Stimulated activated naive CD8-positive, alpha-beta T cell treated with anti-CD3 and anti-CD28 coated beads, Interleukin-15, Interleukin-2, amounts not matched to agents 100 ng/mL and 50 ng/mL, for 24 hours (primary cell): ENCODE data around the gene SPAG8.
A peak's percentile ranks its signal among the peaks of the same experiment; 100 is the strongest.

ENCODE experiments used
- H3K27ac Mint-ChIP-seq: one replicate; pipeline ENCODE4 v1.8.0; 2021; ENCODE audit warnings: mild to moderate bottlenecking, mixed read lengths
- H3K27me3 Mint-ChIP-seq: one replicate; pipeline ENCODE4 v1.8.0; 2021; ENCODE audit warnings: mixed read lengths
- H3K36me3 Mint-ChIP-seq: one replicate; pipeline ENCODE4 v1.8.0; 2021; ENCODE audit warnings: low read depth, mixed read lengths
- H3K4me1 Mint-ChIP-seq: one replicate; pipeline ENCODE4 v1.8.0; 2021; ENCODE audit warnings: low read depth, mixed read lengths
- H3K4me3 Mint-ChIP-seq: one replicate; pipeline ENCODE4 v1.8.0; 2021; ENCODE audit warnings: mild to moderate bottlenecking, mixed read lengths
- H3K9me3 Mint-ChIP-seq: one replicate; pipeline ENCODE4 v1.8.0; 2021; ENCODE audit warnings: mixed read lengths

The SPAG8 gene

GRCh38 chr9:35828716-35829083, 16.6 kb upstream of the SPAG8 start, which contains the start of gene FAM221B:
Gene FAM221B (minus strand): TSS chr9:35828732. CDS start chr9:35826161, 2,571 bp downstream.
- Mint-ChIP-seq H3K36me3 (no peaks in the 10 kb centered on the region), H3K4me1 (peaks cover 27% of the 10 kb centered on the region), H3K9me3 (no peaks in the 10 kb centered on the region), H3K27me3 (no peaks in the 10 kb centered on the region), H3K27ac (peak within 1 kb of the TSS; percentile 91), H3K4me3 (peak within 1 kb of the TSS; percentile 95)

DNA sequence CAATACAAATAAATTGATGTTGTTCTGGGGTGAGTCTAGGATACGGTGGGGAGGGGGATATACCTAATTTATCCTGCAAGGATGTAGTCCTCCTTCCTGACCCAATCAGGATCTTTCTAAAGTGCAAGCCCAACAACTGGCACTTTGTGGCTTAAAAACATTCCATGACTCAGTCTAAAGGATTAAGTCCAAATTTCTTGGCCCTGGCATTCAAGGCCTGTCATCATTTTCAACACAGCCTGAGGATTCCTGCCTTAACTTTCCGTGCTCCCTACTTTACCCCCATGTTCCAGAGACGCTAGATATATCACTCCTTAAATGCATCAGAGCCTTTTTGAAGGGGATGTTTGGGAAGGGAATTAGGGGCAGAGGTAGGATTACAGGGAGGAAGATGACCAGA, 15.4 kb upstream of the SPAG8 start:
- Mint-ChIP-seq H3K4me3 (no peak overlapping the region), H3K27me3 (no peaks in the 10 kb centered on the region), H3K36me3 (no peaks in the 10 kb centered on the region), H3K27ac (no peak overlapping the region), H3K9me3 (no peaks in the 10 kb centered on the region), H3K4me1 (peaks cover 23% of the 10 kb centered on the region)

DNA sequence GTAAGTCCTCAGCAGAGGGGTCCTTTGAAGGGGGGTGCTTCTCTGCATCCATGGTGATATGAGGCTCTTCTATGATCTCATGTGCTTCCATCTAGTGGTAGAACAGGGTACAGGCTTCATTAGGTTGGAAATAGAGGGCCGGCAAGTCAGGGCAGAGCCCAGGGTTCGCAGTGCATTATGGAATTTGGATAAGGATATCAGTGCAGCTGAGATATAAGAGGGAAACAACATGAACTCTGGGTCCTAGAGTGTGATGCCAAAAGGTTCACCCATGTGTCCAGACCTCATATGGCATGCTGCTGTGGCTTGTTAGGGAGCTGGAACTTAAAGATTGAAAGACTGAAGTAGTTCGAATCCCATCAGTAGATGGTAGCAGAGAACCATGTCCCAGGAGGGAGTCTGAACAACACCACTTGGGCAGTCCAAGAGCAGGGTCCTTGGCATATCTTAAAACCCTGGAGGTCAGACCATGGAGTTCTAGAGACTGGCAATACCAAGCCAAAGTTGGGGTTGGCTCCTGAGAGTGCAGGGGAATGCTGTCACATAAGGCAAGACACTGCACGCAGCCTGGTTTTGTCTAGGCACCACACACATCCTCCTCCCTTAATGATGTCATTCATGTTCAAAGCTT, 14.1 kb upstream of the SPAG8 start:
- Mint-ChIP-seq H3K4me1 (peaks cover 23% of the 10 kb centered on the region), H3K36me3 (no peaks in the 10 kb centered on the region), H3K27ac (no peak overlapping the region), H3K4me3 (no peak overlapping the region), H3K9me3 (no peaks in the 10 kb centered on the region), H3K27me3 (no peaks in the 10 kb centered on the region)

DNA sequence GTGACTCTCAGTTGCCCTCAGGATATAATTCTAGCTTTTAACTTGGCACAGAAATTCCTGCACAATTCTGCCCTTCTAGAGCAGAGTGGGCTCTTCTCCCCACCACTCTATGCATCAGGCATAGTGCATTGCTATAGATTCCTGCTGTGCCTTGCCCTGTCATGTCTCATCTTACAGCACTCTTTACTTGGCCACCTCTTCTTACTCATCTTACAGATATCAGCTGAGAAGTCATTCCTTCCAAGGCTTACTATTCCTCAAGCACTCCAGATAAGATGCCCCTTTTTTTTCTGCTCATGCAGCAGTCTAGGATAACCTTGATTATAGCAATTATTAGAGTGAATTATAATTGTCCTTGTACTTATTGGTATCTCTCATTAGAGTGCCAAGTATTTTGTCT, 10.9 kb upstream of the SPAG8 start:
- H3K9me3 Mint-ChIP-seq = no peaks in the 10 kb centered on the region
- H3K4me3 Mint-ChIP-seq = no peak overlapping the region
- H3K27ac Mint-ChIP-seq = no peak overlapping the region
- H3K27me3 Mint-ChIP-seq = no peaks in the 10 kb centered on the region
- H3K36me3 Mint-ChIP-seq = no peaks in the 10 kb centered on the region
- H3K4me1 Mint-ChIP-seq = peaks cover 4% of the 10 kb centered on the region

DNA sequence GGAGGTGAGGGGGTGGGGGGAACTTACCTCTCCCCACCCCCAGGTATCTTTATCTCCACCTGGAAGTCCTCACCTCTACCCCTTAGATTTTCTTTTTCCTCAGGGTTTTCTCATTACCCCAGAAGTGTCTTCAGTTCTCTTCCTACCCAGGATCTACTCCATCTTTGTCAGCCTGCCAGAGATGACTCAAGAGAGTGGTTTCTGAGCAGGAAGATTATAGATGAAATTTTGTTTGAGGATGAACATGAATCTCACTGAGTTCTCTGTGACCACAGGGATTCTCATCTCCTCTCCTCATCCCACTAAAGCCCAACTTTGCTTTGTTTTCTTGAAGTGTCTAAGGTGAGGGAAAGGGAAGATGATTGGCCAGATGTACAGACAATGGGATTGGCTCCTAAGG, 8.0 kb upstream of the SPAG8 start:
- Mint-ChIP-seq H3K4me1 (peaks cover 6% of the 10 kb centered on the region), H3K4me3 (no peak overlapping the region), H3K27me3 (no peaks in the 10 kb centered on the region), H3K27ac (no peak overlapping the region), H3K36me3 (no peaks in the 10 kb centered on the region), H3K9me3 (no peaks in the 10 kb centered on the region)

- peaks cover 16% of the 10 kb centered on the region for H3K4me1 Mint-ChIP-seq
- no peaks in the 10 kb centered on the region for H3K27me3 Mint-ChIP-seq
- no peak overlapping the region for H3K4me3 Mint-ChIP-seq
- no peak overlapping the region for H3K27ac Mint-ChIP-seq
- no peaks in the 10 kb centered on the region for H3K9me3 Mint-ChIP-seq
- H3K36me3 Mint-ChIP-seq = no peaks in the 10 kb centered on the region
Measured at GRCh38 chr9:35818341-35818740, 6.3 kb upstream of the SPAG8 start.

GRCh38 chr9:35816708-35817107, 4.6 kb upstream of the SPAG8 start:
- no peak overlapping the region for H3K4me3 Mint-ChIP-seq
- H3K4me1 Mint-ChIP-seq = peaks cover 31% of the 10 kb centered on the region
- H3K9me3 Mint-ChIP-seq = no peaks in the 10 kb centered on the region
- no peak overlapping the region for H3K27ac Mint-ChIP-seq
- H3K27me3 Mint-ChIP-seq = no peaks in the 10 kb centered on the region
- no peaks in the 10 kb centered on the region for H3K36me3 Mint-ChIP-seq

GRCh38 chr9:35814841-35815543, 2.9 kb upstream of the SPAG8 start, which contains the start of gene HINT2:
Gene HINT2 (minus strand): TSS chr9:35815042. CDS start chr9:35814979, 63 bp downstream.
- Mint-ChIP-seq H3K27me3 (no peaks in the 10 kb centered on the region), H3K9me3 (no peaks in the 10 kb centered on the region), H3K27ac (peak within 1 kb of the TSS; percentile 98), H3K4me3 (peak within 1 kb of the TSS; percentile 94), H3K4me1 (peaks cover 44% of the 10 kb centered on the region), H3K36me3 (no peaks in the 10 kb centered on the region)

DNA sequence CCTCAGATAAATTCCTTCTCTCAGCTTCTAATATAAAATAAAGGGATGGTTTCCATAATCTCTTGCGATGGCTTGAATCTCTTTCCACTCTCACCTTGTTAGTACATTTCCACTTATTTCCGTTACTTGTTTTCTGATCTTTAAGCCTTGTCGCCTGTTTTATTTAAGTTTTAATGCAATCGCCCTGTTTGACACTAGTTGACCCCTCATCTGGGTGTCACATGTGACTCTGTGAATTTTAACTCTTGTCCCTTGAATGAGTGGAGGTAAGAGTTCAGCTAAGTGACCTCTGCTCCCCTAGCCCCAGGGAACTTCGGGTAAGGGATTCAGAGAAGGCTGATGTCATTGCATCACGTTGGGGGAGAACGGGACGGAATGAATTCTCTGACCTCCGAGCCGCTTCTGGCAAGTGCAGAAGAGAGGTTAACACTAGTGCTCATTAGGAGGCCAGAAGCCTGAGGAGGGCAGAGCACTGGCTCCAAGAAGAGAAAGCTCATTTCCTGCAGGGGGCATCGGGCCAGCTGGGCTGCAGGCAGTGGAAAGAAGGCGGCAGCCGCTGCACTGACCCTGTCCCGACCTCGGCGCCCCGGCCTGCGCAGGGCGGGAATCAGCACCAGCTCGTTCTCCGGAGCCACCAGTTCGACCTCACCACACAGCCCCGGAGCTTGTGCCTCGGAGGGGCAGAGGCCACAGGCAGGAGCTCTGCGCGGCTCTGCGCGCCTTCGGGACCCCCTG, 2.2 kb upstream of the SPAG8 start:
- Mint-ChIP-seq H3K4me1 (peaks cover 52% of the 10 kb centered on the region), H3K27ac (peak overlapping the region; percentile 98), H3K9me3 (no peaks in the 10 kb centered on the region), H3K27me3 (no peaks in the 10 kb centered on the region), H3K4me3 (peak overlapping the region; percentile 94), H3K36me3 (no peaks in the 10 kb centered on the region)

DNA sequence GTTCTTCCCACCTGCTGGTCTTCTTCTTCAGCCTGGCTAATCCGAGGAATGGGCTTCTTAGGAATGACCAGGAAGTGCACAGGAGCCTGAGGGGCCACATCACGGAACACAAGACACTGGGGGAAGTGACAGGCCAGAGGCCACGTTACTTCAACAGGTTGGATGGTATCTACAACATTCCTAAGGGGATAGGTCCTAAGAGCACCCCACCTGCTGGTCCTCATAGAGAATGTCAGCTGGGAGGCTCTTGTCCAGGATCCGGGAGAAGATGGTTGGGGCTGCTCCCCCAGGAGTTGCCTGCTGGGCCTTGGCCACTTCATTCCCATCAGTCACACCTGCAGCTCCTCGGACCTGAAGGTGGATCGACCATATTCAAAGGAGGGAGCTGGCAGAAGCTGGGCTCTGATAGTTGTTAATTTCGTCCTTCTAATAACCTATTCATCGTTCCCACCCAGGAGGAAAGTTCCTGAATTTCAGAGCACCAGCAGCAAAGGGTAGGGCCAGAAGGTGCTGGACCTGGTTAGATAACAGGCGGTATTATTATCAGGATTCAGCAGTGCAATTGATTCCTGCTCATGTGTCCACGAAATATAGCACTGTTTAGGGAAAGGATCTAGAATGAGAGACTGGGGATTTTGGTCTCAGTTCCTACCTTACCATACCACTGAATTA, 1.5 kb upstream of the SPAG8 start:
- peak overlapping the region; percentile 84 for H3K27ac Mint-ChIP-seq
- H3K27me3 Mint-ChIP-seq = no peaks in the 10 kb centered on the region
- peak overlapping the region; percentile 94 for H3K4me3 Mint-ChIP-seq
- no peaks in the 10 kb centered on the region for H3K9me3 Mint-ChIP-seq
- H3K36me3 Mint-ChIP-seq = no peaks in the 10 kb centered on the region
- H3K4me1 Mint-ChIP-seq = peaks cover 52% of the 10 kb centered on the region

- Mint-ChIP-seq H3K9me3 (no peaks in the 10 kb centered on the region), H3K4me1 (peaks cover 52% of the 10 kb centered on the region), H3K27ac (peak overlapping the region; percentile 94), H3K36me3 (peaks cover 5% of the 10 kb centered on the region), H3K27me3 (no peaks in the 10 kb centered on the region), H3K4me3 (peak overlapping the region; percentile 85)
Measured at GRCh38 chr9:35811381-35812024, 559 bp downstream of the SPAG8 start.

DNA sequence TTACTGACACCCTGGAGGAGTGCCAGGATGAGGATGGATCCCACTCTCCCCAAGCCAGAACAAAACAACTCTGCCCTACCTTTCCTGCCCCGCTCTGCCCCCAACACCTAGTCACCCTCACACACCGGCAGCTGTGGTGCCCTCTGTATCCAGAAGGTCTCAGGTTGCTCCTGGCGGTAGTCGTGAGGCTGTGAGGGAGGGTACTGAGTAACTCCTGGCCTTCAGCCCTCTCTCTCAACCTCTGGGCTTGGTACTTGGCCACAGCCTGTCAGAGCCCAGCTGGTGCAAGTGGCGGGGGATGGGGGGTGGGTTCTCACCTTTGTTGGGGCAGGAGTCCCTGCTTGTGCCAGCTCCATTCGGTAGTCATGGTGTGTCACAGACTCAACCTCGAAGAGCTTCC, 1.9 kb downstream of the SPAG8 start:
- peaks cover 5% of the 10 kb centered on the region for H3K36me3 Mint-ChIP-seq
- no peak overlapping the region for H3K27ac Mint-ChIP-seq
- H3K4me3 Mint-ChIP-seq = no peak overlapping the region
- peaks cover 46% of the 10 kb centered on the region for H3K4me1 Mint-ChIP-seq
- H3K27me3 Mint-ChIP-seq = no peaks in the 10 kb centered on the region
- no peaks in the 10 kb centered on the region for H3K9me3 Mint-ChIP-seq

DNA sequence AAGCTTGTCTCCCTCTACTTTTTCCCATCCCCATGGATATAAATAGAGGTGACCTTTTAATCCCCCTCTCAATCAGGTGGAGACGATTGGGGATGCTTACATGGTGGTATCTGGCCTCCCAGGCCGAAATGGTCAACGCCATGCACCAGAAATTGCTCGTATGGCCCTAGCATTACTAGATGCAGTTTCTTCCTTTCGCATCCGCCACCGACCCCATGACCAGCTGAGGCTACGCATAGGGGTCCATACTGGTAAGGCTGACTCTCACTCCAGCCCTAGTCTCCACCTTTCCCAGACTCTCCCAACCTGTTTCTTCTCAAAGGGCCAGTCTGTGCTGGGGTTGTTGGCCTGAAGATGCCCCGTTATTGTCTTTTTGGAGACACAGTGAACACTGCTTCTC, 3.6 kb downstream of the SPAG8 start:
- H3K27ac Mint-ChIP-seq = no peak overlapping the region
- H3K9me3 Mint-ChIP-seq = no peaks in the 10 kb centered on the region
- H3K4me3 Mint-ChIP-seq = no peak overlapping the region
- peaks cover 5% of the 10 kb centered on the region for H3K36me3 Mint-ChIP-seq
- H3K4me1 Mint-ChIP-seq = peaks cover 36% of the 10 kb centered on the region
- no peaks in the 10 kb centered on the region for H3K27me3 Mint-ChIP-seq

DNA sequence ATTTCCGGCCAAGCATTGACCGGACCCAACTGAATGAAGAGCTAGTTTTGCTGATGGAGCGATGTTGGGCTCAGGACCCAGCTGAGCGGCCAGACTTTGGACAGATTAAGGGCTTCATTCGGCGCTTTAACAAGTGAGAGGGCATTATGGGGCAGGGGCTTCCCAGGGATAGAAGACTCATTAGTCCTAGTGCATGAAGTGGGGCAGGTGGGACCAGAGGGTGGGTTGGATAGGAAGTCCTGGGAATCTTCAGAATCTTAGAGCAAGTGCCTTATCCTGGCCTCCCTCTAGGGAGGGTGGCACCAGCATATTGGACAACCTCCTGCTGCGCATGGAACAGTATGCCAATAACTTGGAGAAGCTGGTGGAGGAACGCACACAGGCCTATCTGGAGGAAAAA, 6.0 kb downstream of the SPAG8 start:
- peaks cover 16% of the 10 kb centered on the region for H3K36me3 Mint-ChIP-seq
- no peak overlapping the region for H3K27ac Mint-ChIP-seq
- no peaks in the 10 kb centered on the region for H3K9me3 Mint-ChIP-seq
- H3K4me3 Mint-ChIP-seq = no peak overlapping the region
- H3K27me3 Mint-ChIP-seq = no peaks in the 10 kb centered on the region
- H3K4me1 Mint-ChIP-seq = peaks cover 16% of the 10 kb centered on the region
